ENCODE measurements around the gene C1QTNF1. TPM values are rescaled to one million over a fixed set of nuclear protein-coding genes. Genes with fewer than 3 reads are reported as not detected.
"Not testable (repeated sequence)": the region's sequence is repeated elsewhere in the genome, so short reads cannot be mapped to it uniquely, and the experiment has no call there.

The C1QTNF1 gene
- polyA plus RNA-seq, 1 donor, result 4.2 TPM

DNA sequence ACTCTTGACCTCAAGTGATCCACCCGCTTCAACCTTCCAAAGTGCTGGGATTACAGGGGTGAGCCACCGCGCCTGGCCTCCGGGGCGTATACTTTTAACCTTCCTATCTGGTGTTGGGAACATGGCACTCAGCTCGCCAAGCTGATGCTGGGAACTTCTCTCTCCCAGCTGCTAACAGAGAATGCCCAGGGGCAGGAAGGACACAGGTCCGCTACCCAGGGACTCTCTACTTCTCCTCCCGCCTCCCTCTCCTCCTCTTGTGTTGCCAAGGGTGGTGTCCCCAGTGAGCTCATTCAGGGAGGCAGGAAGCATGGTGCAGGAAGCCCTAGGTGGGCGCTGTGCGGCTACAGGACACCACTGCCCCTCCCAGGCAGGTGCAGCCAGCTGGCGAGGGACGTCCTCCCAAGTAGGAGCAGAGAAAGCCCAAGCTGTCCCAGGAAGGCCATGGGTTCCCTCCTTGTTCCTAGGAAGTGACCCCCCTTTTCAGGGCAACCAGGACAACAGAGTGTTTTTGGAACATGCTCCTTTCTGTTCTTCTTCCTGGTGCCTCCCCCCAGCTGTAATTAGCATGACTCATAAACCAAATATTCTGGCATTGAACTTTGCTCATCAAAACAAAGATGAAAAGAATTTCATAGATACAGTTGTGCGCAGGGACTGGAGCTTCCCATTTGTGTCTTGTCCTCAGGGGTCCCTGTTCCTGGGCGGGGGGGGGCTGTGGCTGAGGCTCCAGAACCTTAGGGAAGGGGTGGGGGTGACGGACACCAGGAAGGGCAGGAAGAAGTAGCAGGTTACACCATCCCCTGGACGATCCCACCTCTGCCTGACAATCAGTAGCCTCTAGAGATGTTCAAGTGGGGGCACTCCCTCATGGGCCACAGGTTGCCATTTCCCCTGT, 2.7 kb downstream of the C1QTNF1 start:
- DNase-seq, result no peak

- no peak for DNase-seq
These were observed 3.4 kb downstream of the C1QTNF1 start for GRCh38 chr17:79027274-79027924.

DNA sequence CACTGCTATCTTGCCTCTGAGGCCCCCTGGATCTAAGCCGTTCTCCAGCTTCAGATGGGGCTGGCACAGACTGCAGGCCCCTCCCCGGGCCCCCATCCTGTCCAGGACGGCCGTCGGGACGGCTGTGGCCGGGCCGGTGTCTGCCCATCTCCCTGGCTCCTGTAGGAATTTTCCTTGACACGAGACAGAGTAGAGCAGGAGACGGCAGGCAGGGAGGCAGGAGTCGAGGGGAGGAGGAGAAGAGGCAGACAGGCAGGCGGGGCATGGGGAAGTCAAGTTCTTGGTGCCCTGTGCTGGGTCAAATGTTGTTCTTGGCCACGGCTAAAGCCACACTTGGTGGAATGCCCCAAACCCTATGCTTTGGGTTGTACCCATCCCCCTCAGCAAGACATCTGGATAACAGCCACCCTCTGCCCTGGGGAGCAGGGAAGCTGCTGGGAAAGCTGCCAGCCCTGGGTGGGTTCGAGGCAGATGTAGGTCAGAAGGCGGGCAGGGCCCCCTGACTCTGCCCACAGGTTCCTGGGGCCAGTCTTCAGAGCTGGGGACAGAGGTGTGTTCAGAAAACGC, 4.0 kb downstream of the C1QTNF1 start:
- DNase-seq, result peak; percentile 34

GRCh38 chr17:79028496-79029326, 4.7 kb downstream of the C1QTNF1 start:
- DNase-seq, result no peak

- no peak for DNase-seq
These were observed 5.5 kb downstream of the C1QTNF1 start for GRCh38 chr17:79029327-79030009.

DNA sequence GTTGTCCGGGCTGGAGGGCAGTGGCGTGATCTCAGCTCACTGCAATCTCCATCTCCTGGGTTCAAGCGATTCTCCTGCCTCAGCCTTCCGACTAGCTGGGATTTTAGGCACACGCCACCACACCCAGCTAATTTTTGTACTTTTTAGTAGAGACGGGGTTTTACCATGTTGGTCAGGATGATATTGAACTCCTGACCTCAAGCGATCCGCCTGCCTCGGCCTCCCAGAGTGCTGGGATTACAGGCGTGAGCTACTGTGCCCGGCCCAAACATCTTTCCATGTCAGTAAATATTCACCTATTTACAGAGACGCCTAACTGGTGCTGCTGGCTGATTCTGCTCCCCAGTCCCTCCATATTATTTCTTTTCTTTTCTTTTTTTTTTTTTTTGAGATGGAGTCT, 6.7 kb downstream of the C1QTNF1 start:
- not testable (repeated sequence) for DNase-seq

- DNase-seq, result no peak
These were observed 8.3 kb downstream of the C1QTNF1 start for GRCh38 chr17:79031996-79032875.

GRCh38 chr17:79033046-79033616, 9.2 kb downstream of the C1QTNF1 start:
- DNase-seq, result no peak

DNA sequence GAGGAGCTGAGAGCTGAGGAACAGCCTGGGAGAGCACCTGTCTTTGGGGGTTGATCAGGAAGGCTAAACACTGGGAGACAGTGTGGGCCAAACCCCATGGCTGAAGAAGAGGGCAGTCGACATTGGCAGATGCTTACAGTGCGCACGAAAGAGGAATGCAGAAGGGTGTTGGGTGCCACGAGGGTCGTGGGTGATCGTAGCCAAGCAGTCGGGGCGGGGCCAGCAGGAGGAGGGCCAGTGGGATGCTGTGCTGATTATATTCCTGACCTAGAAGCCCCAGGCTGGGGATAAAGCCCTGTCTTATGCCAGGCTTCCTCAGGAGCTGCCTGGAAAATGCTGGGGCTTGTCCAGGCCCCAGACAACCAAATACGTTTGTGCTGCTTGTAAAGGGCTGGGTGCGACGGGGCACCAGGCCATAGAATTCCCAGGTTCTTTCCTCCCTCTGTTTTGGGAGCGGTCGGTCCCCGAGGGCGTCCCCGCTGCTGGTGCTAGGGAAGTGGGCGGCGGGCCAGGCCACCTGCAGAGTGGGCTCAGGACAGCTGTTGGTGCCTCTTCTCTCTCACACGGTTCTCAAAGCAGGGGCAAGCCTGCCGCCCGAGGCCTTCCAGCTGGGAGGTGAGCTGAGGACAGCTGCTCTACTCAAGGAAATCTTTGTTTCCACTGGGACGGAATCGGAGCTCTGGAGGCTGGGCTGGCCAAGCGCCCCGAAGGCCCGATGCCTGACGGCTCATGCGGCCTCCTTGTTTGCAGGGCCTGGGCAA, 10.0 kb downstream of the C1QTNF1 start:
- no peak for DNase-seq

- no peak for DNase-seq
These were observed 11.0 kb downstream of the C1QTNF1 start for GRCh38 chr17:79034931-79035485.

DNA sequence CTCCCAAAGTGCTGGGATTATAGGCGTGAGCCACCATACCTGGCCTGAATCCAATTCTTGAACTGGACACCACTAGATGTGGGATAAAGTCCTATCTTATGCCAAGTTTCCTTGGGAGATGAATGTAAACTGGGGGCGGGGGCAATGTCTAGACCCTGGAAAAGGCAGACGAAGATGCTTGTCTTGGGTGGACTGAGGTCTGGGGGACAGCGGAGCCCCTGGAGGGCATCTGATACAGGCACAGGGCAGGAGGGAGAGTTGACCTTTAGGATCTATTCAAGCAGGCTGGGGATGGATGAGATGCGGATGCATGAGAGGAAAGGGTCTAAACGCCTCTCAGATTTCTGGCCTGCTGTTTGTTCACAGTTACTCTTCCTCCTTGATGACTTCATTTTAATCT, 11.7 kb downstream of the C1QTNF1 start:
- no peak for DNase-seq

DNA sequence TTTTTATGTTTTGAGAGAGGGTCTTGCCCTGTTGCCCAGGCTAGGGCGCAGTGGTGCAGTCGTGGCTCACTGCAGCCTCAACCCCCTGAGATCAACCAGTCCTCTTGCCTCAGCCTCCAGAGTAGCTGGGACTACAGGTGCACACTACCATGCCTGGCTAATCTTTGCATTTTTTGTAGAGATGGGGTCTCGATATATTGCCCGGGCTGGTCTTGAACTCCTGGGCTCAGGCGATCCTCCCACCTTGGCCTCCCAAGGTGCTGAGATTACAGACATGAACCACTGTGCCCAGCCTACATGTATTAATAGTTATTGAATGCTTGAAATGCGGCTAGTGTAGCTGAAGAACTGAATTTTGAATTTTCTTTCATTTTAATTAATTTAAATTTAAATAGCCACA, 12.2 kb downstream of the C1QTNF1 start:
- DNase-seq, result no peak

DNA sequence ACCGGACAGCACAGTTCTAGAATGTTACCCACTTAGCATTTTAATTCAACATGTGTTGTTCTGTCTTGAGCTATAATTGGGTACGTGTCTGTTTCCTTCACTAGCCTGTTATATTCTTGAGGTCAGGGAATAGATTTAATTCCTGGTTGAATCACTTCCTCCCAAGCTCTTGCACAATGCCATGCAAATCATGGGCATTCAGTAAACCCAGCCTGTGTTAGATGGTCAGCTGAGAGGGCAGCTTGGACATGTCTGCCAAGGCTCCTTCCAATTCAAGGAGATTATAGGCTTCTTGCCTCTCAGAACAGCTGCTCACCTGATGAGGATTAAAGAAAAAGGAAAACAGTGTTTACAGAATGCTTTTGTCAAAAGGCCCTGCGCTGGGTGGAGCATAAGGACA, 12.6 kb downstream of the C1QTNF1 start:
- no peak for DNase-seq

DNA sequence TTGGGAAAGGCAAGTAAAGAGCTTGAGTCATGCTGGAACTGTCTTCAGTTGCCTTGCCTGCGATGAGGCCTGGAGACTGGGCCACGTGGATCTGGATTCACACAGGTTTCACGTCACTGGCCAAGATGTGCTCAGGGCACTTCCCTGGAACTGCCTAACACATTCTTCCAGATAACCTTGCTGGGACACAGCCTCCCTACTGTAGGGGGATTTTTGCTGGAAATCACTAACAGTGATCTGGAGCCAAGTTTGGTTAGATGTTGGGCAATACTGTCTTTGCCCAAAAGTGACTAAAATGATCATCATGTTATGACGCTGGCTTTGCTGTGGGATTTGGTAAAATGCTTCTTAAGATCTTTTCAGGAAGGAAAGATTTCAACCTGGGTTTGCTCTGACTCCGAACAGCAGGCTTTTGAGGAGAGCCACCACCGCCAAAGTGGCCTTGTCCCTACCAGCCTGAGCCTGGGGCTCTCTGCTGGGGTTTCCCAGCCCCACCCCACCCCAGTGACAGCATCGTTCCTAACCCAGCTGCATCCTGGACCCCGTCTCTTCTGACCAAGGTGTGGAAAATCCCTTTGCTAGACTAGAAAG, 14.7 kb downstream of the C1QTNF1 start:
- DNase-seq, result no peak

DNA sequence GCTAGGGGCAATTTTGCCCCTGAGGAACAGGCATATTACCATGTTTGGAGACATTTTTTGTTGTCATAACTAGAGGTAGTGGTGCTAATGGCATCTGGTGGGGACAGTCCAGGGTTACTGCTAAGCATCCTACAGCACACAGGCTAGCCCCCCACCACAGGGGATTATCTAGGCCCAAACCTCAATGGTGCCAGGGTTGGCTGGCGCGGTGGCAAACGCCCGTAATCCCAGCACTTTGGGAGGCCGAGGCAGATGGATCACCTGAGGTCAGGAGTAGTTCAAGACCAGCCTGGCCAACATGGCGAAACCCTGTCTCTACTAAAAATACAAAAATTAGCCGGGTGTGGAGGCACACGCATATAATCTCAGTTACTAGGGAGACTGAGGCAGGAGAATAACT, 15.2 kb downstream of the C1QTNF1 start:
- no peak for DNase-seq

GRCh38 chr17:79039886-79040285, 15.9 kb downstream of the C1QTNF1 start:
- DNase-seq, result no peak

- no peak for DNase-seq
These were observed 17.1 kb downstream of the C1QTNF1 start for GRCh38 chr17:79041041-79041570.

GRCh38 chr17:79041723-79042420, 17.9 kb downstream of the C1QTNF1 start:
- DNase-seq, result no peak

All from hindlimb muscle (tissue), 1 donor.